SH-SY5Y (cell line): Measurements from ENCODE around the gene ALOX5.

Experiments
- GATA2 ChIP-seq: IDR thresholded peaks from 2 replicates; pipeline ENCODE4 v1.6.1; 2011; ENCODE audit warnings: mild to moderate bottlenecking, low read depth, low read length
- GATA3 ChIP-seq: IDR thresholded peaks from 2 replicates; pipeline ENCODE4 v1.6.1; 2011; ENCODE audit warnings: low read depth, mild to moderate bottlenecking, low read length, moderate library complexity

DNA sequence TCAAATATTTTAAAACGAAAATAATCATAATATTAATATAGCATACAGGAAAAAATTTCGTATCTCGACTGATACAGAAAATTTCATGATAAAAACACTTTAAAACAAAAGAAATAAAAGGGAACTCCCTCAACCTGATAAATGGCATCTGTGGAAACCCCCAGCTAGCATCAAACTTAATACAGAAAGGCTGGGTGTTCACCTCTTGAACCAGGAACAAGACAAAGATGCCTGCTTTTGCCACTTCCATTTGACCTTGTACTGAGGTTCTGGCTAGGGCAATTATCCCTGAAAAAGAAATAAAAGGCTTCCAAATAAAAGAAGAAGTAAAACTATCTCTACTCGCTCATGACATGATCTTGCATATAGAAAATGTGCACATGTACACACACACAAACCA lies 2.5 kb upstream of the ALOX5 start:
- no peak for TF ChIP-seq GATA2
- TF ChIP-seq GATA3, result no peak
